HepG2 (cell line): ENCODE measurements around the gene BAHD1. TPM values are rescaled to one million over a fixed set of nuclear protein-coding genes. Genes with fewer than 3 reads are reported as not detected.

Experiments used
- ATM ChIP-seq: fragments of 450-650 bp; IDR thresholded peaks from 2 replicates; pipeline ENCODE4 v1.7.1; 2017; ENCODE audit warnings: mild to moderate bottlenecking, borderline replicate concordance
- CBX1 ChIP-seq: IDR thresholded peaks from one replicate; pipeline ENCODE4 v1.6.1; 2016; ENCODE audit warnings: antibody characterized with exemption, low read depth
- DR1 ChIP-seq: sonication (generic); formaldehyde crosslinking; IDR thresholded peaks from 2 replicates; pipeline ENCODE4 v1.8.0; 2021; ENCODE audit warnings: mild to moderate bottlenecking, missing genetic modification reagents, inconsistent platforms
- FUBP1 ChIP-seq: sonication (generic); formaldehyde crosslinking; IDR thresholded peaks from 2 replicates; pipeline ENCODE4 v1.5.1; 2020; ENCODE audit warnings: missing genetic modification reagents, mild to moderate bottlenecking, borderline replicate concordance
- MTA1 ChIP-seq: sonication (generic); formaldehyde crosslinking; IDR thresholded peaks from 2 replicates; pipeline ENCODE4 v1.4.0; 2020; ENCODE audit warnings: missing genetic modification reagents, mild to moderate bottlenecking, borderline replicate concordance
- MXD4 ChIP-seq: IDR thresholded peaks from 2 replicates; pipeline ENCODE4 v1.6.1; 2016; ENCODE audit warnings: mild to moderate bottlenecking, missing biosample characterization, missing genetic modification reagents
- NAIF1 ChIP-seq: sonication (generic); formaldehyde crosslinking; IDR thresholded peaks from 2 replicates; pipeline ENCODE4 v1.5.0; 2020; ENCODE audit warnings: mild to moderate bottlenecking, missing genetic modification reagents, borderline replicate concordance
- NR1H2 ChIP-seq: sonication (generic); formaldehyde crosslinking; IDR thresholded peaks from 2 replicates; pipeline ENCODE4 v1.8.1; 2022; ENCODE audit warnings: low read depth, missing genetic modification reagents, borderline replicate concordance
- ZBTB42 ChIP-seq: sonication (generic); formaldehyde crosslinking; IDR thresholded peaks from 2 replicates; pipeline ENCODE4 v1.5.0; 2020; ENCODE audit warnings: mild to moderate bottlenecking, missing genetic modification reagents
- ZIK1 ChIP-seq: sonication (generic); formaldehyde crosslinking; IDR thresholded peaks from 2 replicates; pipeline ENCODE4 v1.5.0; 2020; ENCODE audit warnings: mild to moderate bottlenecking, low read depth, missing genetic modification reagents, borderline replicate concordance
- ZNF280B ChIP-seq: sonication (generic); formaldehyde crosslinking; IDR thresholded peaks from 2 replicates; pipeline ENCODE4 v1.5.0; 2020; ENCODE audit warnings: missing genetic modification reagents, mild to moderate bottlenecking, borderline replicate concordance
- ZNF557 ChIP-seq: sonication (generic); formaldehyde crosslinking; IDR thresholded peaks from 2 replicates; pipeline ENCODE4 v1.4.0; 2020; ENCODE audit warnings: missing genetic modification reagents
- ZNF577 ChIP-seq: sonication (generic); formaldehyde crosslinking; IDR thresholded peaks from 2 replicates; pipeline ENCODE4 v1.4.0; 2020; ENCODE audit warnings: mild to moderate bottlenecking, low read depth, missing genetic modification reagents, borderline replicate concordance
- ZNF773 ChIP-seq: sonication (generic); formaldehyde crosslinking; IDR thresholded peaks from 2 replicates; pipeline ENCODE4 v1.4.0; 2020; ENCODE audit warnings: missing genetic modification reagents, borderline replicate concordance
- ZNF816 ChIP-seq: sonication (generic); formaldehyde crosslinking; IDR thresholded peaks from 2 replicates; pipeline ENCODE4 v1.8.0; 2022; ENCODE audit warnings: missing genetic modification reagents, mild to moderate bottlenecking, borderline replicate concordance
- polyA plus RNA-seq, 8 experiments: library from polyadenylated mRNA; depleted of rRNA in 3 of 8; stranded (reverse) in 7 of 8; unstranded in 1 of 8; fragments of >200 nt; fragmentation: Illumina TruSeq in 4 of 8; extraction: Trizol in 4 of 8; gene quantifications; 2 replicates each; pipeline versions ENCODE4 v1.2.1 to v1.2.3, GENCODE V29; 2011 to 2016; ENCODE audit warnings: low read depth in 4 of 8, missing spikeins in 1 of 8, mixed read lengths in 1 of 8; ENCODE audit not compliant: insufficient read depth in 1 of 8
- total RNA-seq, 5 experiments: library from RNA; depleted of rRNA; stranded (reverse); fragments of >200 nt; fragmentation: Illumina TruSeq; extraction: Trizol; gene quantifications; 2 replicates each; pipeline ENCODE4 v1.2.3, GENCODE V29; 2016; ENCODE audit warnings: low read depth in 1 of 5
- TF ChIP-seq, protein P1 (sequence below): sonication (generic); formaldehyde crosslinking; IDR thresholded peaks from 2 replicates; pipeline ENCODE4 v1.5.0; 2020; ENCODE audit warnings: missing genetic modification reagents

BAHD1 gene
- total and polyA plus RNA-seq, 2 of the 13 experiments (the other 11 are each of a cell fraction or from before 2014, with no cell fraction given): 3.3 to 8.7 TPM

- TF ChIP-seq ATM (no peak), ZNF773 (CRISPR knock-in tag) (0 out of 2 replicates have a peak, but pooled peaks have one; percentile 52), ZBTB42 (CRISPR knock-in tag) (0 out of 2 replicates have a peak, but pooled peaks have one; percentile 48), MTA1 (peak; percentile 62; the same call in 1 of the 2 replicates), FUBP1 (CRISPR knock-in tag) (no peak), ZNF280B (CRISPR knock-in tag) (peak; percentile 84; the same call in 1 of the 2 replicates), ZIK1 (CRISPR knock-in tag) (peak; percentile 77), NR1H2 (no peak), CBX1 (no peak), MXD4 (CRISPR knock-in tag) (0 out of 2 replicates have a peak, but pooled peaks have one; percentile 39), ZNF577 (CRISPR knock-in tag) (no peak), ZNF557 (CRISPR knock-in tag) (no peak), NAIF1 (CRISPR knock-in tag) (no peak), ZNF816 (CRISPR knock-in tag) (no peak), DR1 (CRISPR knock-in tag) (peak; percentile 72)
- TF ChIP-seq, protein P1, sequence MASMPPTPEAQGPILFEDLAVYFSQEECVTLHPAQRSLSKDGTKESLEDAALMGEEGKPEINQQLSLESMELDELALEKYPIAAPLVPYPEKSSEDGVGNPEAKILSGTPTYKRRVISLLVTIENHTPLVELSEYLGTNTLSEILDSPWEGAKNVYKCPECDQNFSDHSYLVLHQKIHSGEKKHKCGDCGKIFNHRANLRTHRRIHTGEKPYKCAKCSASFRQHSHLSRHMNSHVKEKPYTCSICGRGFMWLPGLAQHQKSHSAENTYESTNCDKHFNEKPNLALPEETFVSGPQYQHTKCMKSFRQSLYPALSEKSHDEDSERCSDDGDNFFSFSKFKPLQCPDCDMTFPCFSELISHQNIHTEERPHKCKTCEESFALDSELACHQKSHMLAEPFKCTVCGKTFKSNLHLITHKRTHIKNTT (CRISPR knock-in tag): no peak
Observed at GRCh38 chr15:40405501-40406381, 35.0 kb upstream of the BAHD1 start, which contains the start of gene IVD (continued).
